ENCODE results near the gene JAK1. TPM values are rescaled to one million over a fixed set of nuclear protein-coding genes. Genes with fewer than 3 reads are reported as not detected.

Gene JAK1
- total and polyA plus RNA-seq, 9 of the 15 experiments (the other 6 are each of a cell fraction or from before 2014, with no cell fraction given), result 9.7 to 44.1 (median 42.5) TPM

DNA sequence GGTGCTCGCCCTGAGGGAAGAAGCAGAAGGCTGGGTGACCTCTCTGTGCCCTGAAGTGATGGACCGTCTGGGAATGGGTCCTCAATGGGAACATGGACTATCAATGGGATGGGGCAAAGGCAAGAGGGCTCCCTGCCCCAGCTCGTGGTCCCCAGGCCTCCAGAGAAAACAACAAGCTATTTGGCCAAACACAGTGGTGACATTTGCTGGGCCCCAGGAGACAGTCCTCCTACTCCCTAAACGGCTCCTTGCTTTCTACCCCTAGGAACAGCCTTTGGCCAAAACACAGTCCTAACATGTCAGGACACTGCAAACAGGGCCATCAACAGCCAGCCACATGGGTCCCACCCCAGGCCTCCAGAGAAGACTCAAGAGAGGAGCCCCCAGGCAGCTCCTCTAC is 118.7 kb downstream of the JAK1 start (continued):
- TF ChIP-seq ELF4 (CRISPR knock-in tag; IDR thresholded peaks at IDR 0.05), result no peak
- no peak for TF ChIP-seq PHB2 (IDR thresholded peaks at IDR 0.05; ENCODE audit: low read depth)
- TF ChIP-seq, protein P1, sequence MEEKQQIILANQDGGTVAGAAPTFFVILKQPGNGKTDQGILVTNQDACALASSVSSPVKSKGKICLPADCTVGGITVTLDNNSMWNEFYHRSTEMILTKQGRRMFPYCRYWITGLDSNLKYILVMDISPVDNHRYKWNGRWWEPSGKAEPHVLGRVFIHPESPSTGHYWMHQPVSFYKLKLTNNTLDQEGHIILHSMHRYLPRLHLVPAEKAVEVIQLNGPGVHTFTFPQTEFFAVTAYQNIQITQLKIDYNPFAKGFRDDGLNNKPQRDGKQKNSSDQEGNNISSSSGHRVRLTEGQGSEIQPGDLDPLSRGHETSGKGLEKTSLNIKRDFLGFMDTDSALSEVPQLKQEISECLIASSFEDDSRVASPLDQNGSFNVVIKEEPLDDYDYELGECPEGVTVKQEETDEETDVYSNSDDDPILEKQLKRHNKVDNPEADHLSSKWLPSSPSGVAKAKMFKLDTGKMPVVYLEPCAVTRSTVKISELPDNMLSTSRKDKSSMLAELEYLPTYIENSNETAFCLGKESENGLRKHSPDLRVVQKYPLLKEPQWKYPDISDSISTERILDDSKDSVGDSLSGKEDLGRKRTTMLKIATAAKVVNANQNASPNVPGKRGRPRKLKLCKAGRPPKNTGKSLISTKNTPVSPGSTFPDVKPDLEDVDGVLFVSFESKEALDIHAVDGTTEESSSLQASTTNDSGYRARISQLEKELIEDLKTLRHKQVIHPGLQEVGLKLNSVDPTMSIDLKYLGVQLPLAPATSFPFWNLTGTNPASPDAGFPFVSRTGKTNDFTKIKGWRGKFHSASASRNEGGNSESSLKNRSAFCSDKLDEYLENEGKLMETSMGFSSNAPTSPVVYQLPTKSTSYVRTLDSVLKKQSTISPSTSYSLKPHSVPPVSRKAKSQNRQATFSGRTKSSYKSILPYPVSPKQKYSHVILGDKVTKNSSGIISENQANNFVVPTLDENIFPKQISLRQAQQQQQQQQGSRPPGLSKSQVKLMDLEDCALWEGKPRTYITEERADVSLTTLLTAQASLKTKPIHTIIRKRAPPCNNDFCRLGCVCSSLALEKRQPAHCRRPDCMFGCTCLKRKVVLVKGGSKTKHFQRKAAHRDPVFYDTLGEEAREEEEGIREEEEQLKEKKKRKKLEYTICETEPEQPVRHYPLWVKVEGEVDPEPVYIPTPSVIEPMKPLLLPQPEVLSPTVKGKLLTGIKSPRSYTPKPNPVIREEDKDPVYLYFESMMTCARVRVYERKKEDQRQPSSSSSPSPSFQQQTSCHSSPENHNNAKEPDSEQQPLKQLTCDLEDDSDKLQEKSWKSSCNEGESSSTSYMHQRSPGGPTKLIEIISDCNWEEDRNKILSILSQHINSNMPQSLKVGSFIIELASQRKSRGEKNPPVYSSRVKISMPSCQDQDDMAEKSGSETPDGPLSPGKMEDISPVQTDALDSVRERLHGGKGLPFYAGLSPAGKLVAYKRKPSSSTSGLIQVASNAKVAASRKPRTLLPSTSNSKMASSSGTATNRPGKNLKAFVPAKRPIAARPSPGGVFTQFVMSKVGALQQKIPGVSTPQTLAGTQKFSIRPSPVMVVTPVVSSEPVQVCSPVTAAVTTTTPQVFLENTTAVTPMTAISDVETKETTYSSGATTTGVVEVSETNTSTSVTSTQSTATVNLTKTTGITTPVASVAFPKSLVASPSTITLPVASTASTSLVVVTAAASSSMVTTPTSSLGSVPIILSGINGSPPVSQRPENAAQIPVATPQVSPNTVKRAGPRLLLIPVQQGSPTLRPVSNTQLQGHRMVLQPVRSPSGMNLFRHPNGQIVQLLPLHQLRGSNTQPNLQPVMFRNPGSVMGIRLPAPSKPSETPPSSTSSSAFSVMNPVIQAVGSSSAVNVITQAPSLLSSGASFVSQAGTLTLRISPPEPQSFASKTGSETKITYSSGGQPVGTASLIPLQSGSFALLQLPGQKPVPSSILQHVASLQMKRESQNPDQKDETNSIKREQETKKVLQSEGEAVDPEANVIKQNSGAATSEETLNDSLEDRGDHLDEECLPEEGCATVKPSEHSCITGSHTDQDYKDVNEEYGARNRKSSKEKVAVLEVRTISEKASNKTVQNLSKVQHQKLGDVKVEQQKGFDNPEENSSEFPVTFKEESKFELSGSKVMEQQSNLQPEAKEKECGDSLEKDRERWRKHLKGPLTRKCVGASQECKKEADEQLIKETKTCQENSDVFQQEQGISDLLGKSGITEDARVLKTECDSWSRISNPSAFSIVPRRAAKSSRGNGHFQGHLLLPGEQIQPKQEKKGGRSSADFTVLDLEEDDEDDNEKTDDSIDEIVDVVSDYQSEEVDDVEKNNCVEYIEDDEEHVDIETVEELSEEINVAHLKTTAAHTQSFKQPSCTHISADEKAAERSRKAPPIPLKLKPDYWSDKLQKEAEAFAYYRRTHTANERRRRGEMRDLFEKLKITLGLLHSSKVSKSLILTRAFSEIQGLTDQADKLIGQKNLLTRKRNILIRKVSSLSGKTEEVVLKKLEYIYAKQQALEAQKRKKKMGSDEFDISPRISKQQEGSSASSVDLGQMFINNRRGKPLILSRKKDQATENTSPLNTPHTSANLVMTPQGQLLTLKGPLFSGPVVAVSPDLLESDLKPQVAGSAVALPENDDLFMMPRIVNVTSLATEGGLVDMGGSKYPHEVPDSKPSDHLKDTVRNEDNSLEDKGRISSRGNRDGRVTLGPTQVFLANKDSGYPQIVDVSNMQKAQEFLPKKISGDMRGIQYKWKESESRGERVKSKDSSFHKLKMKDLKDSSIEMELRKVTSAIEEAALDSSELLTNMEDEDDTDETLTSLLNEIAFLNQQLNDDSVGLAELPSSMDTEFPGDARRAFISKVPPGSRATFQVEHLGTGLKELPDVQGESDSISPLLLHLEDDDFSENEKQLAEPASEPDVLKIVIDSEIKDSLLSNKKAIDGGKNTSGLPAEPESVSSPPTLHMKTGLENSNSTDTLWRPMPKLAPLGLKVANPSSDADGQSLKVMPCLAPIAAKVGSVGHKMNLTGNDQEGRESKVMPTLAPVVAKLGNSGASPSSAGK (IDR thresholded peaks at IDR 0.05), result no peak
- no peak for TF ChIP-seq ZNF184 (CRISPR knock-in tag; IDR thresholded peaks at IDR 0.05)
- TF ChIP-seq PPARD (CRISPR knock-in tag; IDR thresholded peaks at IDR 0.05), result no peak
- TF ChIP-seq ZNF239 (CRISPR knock-in tag; IDR thresholded peaks at IDR 0.05), result no peak
- TF ChIP-seq SAFB (IDR thresholded peaks at IDR 0.05; ENCODE audit: borderline replicate concordance, low read depth, low read length), result no peak
- no peak for TF ChIP-seq ZBTB17 (CRISPR knock-in tag; IDR thresholded peaks at IDR 0.05)
- no peak for TF ChIP-seq RCOR1 (IDR thresholded peaks at IDR 0.05; ENCODE audit: borderline replicate concordance in 1 of 2, low read depth in 2 of 2, low read length in 2 of 2)
- TF ChIP-seq NR1H2 (CRISPR knock-in tag; IDR thresholded peaks at IDR 0.05), result no peak
- TF ChIP-seq RUNX1 (IDR thresholded peaks at IDR 0.05; ENCODE audit: low read depth), result no peak
- no peak for TF ChIP-seq RBM14 (IDR thresholded peaks at IDR 0.05; ENCODE audit: borderline replicate concordance, insufficient read depth, low read depth, low read length)
- TF ChIP-seq ZBED1 (IDR thresholded peaks at IDR 0.05), result no peak
- TF ChIP-seq POLR2G (IDR thresholded peaks at IDR 0.05; ENCODE audit: low read depth, low read length), result no peak

Measured in K562 (cell line).